ENCODE measurements around the gene CADPS2.

DNA sequence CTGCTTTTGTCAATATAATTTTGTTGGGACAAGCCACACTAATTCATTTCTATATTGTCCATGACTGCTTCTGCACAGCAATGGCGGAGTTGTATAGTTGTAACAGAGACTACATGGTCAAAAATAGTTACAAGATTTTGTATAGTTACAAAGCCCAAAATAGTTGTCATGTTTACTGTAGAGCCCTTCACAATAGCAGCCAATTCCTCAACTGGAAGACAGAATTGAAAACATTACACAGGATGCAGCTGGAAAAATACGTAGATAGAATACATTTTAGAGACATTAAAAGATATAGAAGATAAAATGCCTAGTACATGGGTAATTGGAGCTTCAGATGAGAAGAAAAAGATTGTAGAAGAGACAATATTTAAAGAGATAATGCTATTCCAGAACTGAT lies 425.3 kb downstream of the CADPS2 start:
- TF ChIP-seq POLR2AphosphoS5 (IDR thresholded peaks at IDR 0.05; ENCODE audit: low read depth, low read length) (no peak), FOXP2 (optimal IDR thresholded peaks at IDR 0.05; ENCODE audit: borderline replicate concordance, extremely low read depth, extremely low read length, insufficient read depth) (no peak)
- TF ChIP-seq, protein P1, sequence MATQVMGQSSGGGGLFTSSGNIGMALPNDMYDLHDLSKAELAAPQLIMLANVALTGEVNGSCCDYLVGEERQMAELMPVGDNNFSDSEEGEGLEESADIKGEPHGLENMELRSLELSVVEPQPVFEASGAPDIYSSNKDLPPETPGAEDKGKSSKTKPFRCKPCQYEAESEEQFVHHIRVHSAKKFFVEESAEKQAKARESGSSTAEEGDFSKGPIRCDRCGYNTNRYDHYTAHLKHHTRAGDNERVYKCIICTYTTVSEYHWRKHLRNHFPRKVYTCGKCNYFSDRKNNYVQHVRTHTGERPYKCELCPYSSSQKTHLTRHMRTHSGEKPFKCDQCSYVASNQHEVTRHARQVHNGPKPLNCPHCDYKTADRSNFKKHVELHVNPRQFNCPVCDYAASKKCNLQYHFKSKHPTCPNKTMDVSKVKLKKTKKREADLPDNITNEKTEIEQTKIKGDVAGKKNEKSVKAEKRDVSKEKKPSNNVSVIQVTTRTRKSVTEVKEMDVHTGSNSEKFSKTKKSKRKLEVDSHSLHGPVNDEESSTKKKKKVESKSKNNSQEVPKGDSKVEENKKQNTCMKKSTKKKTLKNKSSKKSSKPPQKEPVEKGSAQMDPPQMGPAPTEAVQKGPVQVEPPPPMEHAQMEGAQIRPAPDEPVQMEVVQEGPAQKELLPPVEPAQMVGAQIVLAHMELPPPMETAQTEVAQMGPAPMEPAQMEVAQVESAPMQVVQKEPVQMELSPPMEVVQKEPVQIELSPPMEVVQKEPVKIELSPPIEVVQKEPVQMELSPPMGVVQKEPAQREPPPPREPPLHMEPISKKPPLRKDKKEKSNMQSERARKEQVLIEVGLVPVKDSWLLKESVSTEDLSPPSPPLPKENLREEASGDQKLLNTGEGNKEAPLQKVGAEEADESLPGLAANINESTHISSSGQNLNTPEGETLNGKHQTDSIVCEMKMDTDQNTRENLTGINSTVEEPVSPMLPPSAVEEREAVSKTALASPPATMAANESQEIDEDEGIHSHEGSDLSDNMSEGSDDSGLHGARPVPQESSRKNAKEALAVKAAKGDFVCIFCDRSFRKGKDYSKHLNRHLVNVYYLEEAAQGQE (IDR thresholded peaks at IDR 0.05; ENCODE audit: insufficient read depth in 1 of 2, low read depth in 2 of 2, low read length in 2 of 2): no peak

Data from PFSK-1 (cell line).